Endothelial cell of umbilical vein (primary cell): ENCODE results near the gene PPP1R12A. TPM values are rescaled to one million over a fixed set of nuclear protein-coding genes. Genes with fewer than 3 reads are reported as not detected.

Experiments used
- BruUV-seq: library from RNA; stranded (reverse); fragments of 400-500 nt; replicated peaks from 2 replicates; lab custom pipeline; 2021; lab: Mats Ljungman, UMichigan
- CTCF ChIA-PET: fragments of 300-600, 350-600 bp; sonication (Branson Sonifier 250); formaldehyde crosslinking; loops from one replicate; lab custom pipeline; 2021; ENCODE audit warnings: antibody characterized with exemption, inconsistent platforms; lab: Charles Lee
- POLR2A ChIA-PET: fragments of 300-600, 350-600 bp; sonication (Branson Sonifier 250); formaldehyde crosslinking; loops from one replicate; lab custom pipeline; 2021; ENCODE audit warnings: antibody characterized with exemption, inconsistent platforms; lab: Charles Lee
- DNase-seq: peaks from one replicate; pipeline ENCODE4 v3.0.0-alpha.2; 2011; ENCODE audit warnings: low read depth, low spot score
- FAIRE-seq: peaks from 2 replicates; lab custom pipeline; 2011; peaks lifted over from hg19 to GRCh38; lab: Jason Lieb, UNC
- H2AFZ ChIP-seq: 2 replicates; pipeline ENCODE4 v1.6.0; 2012; ENCODE audit warnings: low read depth, low read length, control low read depth, inconsistent platforms
- H3K27ac ChIP-seq: 2 replicates; pipeline ENCODE4 v1.5.1; 2011; ENCODE audit warnings: low read depth, mild to moderate bottlenecking, control low read depth, low read length, moderate library complexity; ENCODE audit not compliant: insufficient read depth
- H3K27me3 ChIP-seq, 2 experiments: 2 replicates each; pipeline versions ENCODE4 v1.6.0 to v1.6.1; 2011; ENCODE audit warnings: low read length in 2 of 2, mixed read lengths in 1 of 2; ENCODE audit not compliant: control insufficient read depth in 2 of 2, insufficient read depth in 2 of 2
- H3K36me3 ChIP-seq, 2 experiments: 2 replicates in 1 of 2; 3 replicates in 1 of 2; pipeline ENCODE4 v1.5.1; 2011; ENCODE audit warnings: low read length in 2 of 2, mild to moderate bottlenecking in 1 of 2, moderate library complexity in 1 of 2; ENCODE audit not compliant: control insufficient read depth in 2 of 2, insufficient read depth in 2 of 2; ENCODE audit errors: extremely low read depth in 1 of 2
- H3K4me1 ChIP-seq: 3 replicates; pipeline ENCODE4 v1.5.1; 2011; ENCODE audit warnings: mild to moderate bottlenecking, low read length; ENCODE audit not compliant: control insufficient read depth, insufficient read depth; ENCODE audit errors: extremely low read depth
- H3K4me2 ChIP-seq: 2 replicates; pipeline ENCODE4 v1.6.1; 2011; ENCODE audit warnings: low read length, control low read depth, mixed read lengths; ENCODE audit not compliant: insufficient read depth
- H3K4me3 ChIP-seq, 3 experiments: fragments of 200-600 bp in 1 of 3; sonication (generic), shearing (Covaris generic) in 1 of 3; replicated peaks in 1 of 3; 2 replicates each; pipeline ENCODE4 v1.5.1; 2011 to 2016; ENCODE audit warnings: control low read depth in 3 of 3, low read length in 3 of 3, mild to moderate bottlenecking in 2 of 3, inconsistent platforms in 1 of 3, low read depth in 1 of 3, moderate library complexity in 1 of 3; ENCODE audit not compliant: insufficient read depth in 1 of 3
- H3K79me2 ChIP-seq: 2 replicates; pipeline ENCODE4 v1.6.0; 2012; ENCODE audit warnings: low read length, inconsistent platforms; ENCODE audit not compliant: control insufficient read depth, insufficient read depth
- H3K9ac ChIP-seq: replicated peaks from 2 replicates; pipeline ENCODE3; 2011; ENCODE audit warnings: low read length, control low read depth; ENCODE audit not compliant: insufficient read depth; ENCODE audit errors: extremely low read depth
- H3K9me1 ChIP-seq: replicated peaks from 3 replicates; pipeline ENCODE4 v1.6.0; 2011; ENCODE audit warnings: mild to moderate bottlenecking, low read length; ENCODE audit not compliant: control insufficient read depth, insufficient read depth; ENCODE audit errors: extremely low read depth
- H3K9me3 ChIP-seq: replicated peaks from 2 replicates; pipeline ENCODE4 v1.5.1; 2012; ENCODE audit warnings: low read length, inconsistent platforms; ENCODE audit not compliant: control insufficient read depth, insufficient read depth
- H4K20me1 ChIP-seq: replicated peaks from 2 replicates; pipeline ENCODE3; 2011; ENCODE audit warnings: mild to moderate bottlenecking, low read length; ENCODE audit not compliant: control insufficient read depth, insufficient read depth; ENCODE audit errors: extremely low read depth
- CTCF ChIP-seq, 2 donors: IDR thresholded peaks; 1 replicate in 1 of 2; 2 replicates in 1 of 2; pipeline ENCODE4 v1.5.1; 2011; ENCODE audit warnings: low read length in 2 of 2, mild to moderate bottlenecking in 2 of 2, moderate library complexity in 2 of 2, control low read depth in 1 of 2, inconsistent platforms in 1 of 2, low read depth in 1 of 2; ENCODE audit not compliant: insufficient read depth in 1 of 2; ENCODE audit errors: extremely low read depth in 1 of 2
- EZH2 ChIP-seq: IDR thresholded peaks from 2 replicates; pipeline ENCODE4 v1.6.1; 2012; ENCODE audit warnings: borderline replicate concordance, low read depth, mild to moderate bottlenecking, moderate library complexity, low read length, inconsistent platforms; ENCODE audit not compliant: severe bottlenecking
- FOS ChIP-seq: IDR thresholded peaks from 2 replicates; pipeline ENCODE4 v1.6.1; 2011; ENCODE audit warnings: mild to moderate bottlenecking, low read length, moderate library complexity, borderline replicate concordance; ENCODE audit not compliant: insufficient read depth
- GATA2 ChIP-seq: IDR thresholded peaks from 2 replicates; pipeline ENCODE4 v1.7.0; 2011; ENCODE audit warnings: low read depth, mild to moderate bottlenecking, moderate library complexity, mixed read lengths, low read length; ENCODE audit not compliant: insufficient read length, insufficient read depth
- JUN ChIP-seq: IDR thresholded peaks from 2 replicates; pipeline ENCODE4 v1.6.1; 2011; ENCODE audit warnings: borderline replicate concordance, low read depth; ENCODE audit not compliant: insufficient read length, insufficient read depth
- MAX ChIP-seq: IDR thresholded peaks from 2 replicates; pipeline ENCODE4 v1.6.1; 2011; ENCODE audit not compliant: insufficient read depth, insufficient read length
- MYC ChIP-seq: IDR thresholded peaks from one replicate; pipeline ENCODE4 v1.6.1; 2011; ENCODE audit warnings: mild to moderate bottlenecking, low read depth, low read length
- POLR2A ChIP-seq: IDR thresholded peaks from 2 replicates; pipeline ENCODE4 v1.6.1; 2012; ENCODE audit warnings: low read depth, mild to moderate bottlenecking, control low read depth, low read length
- POLR2AphosphoS5 ChIP-seq: IDR thresholded peaks from 2 replicates; pipeline ENCODE4 v1.6.1; 2012; ENCODE audit warnings: low read depth, mild to moderate bottlenecking, control low read depth, low read length, moderate library complexity; ENCODE audit not compliant: insufficient read depth
- dilution Hi-C: fragments of 300-500 bp; cut with MboI; formaldehyde crosslinking; loops from one replicate; pipeline ENCODE4 v1.15.0; 2019; ENCODE audit warnings: low sequenced_read_pairs; ENCODE audit not compliant: extremely low pct_ligation_motif_present
- intact Hi-C: fragments of 100-400 bp; cut with micrococcal nuclease; formaldehyde crosslinking; loops from one replicate; pipeline ENCODE4 v1.10.0; 2022
- polyA plus RNA-seq, 4 experiments: library from polyadenylated mRNA; depleted of rRNA in 3 of 4; stranded (reverse) in 3 of 4; unstranded in 1 of 4; fragments of >200 nt; gene quantifications; 2 replicates each; pipeline versions ENCODE4 v1.2.1 to v1.2.3, GENCODE V29; 2011 to 2012; ENCODE audit warnings: missing spikeins in 1 of 4
- total RNA-seq: library from RNA; stranded (reverse); gene quantifications from 2 replicates; pipeline ENCODE4 v1.2.3, GENCODE V29; 2021

Gene PPP1R12A
- total and polyA plus RNA-seq, 2 donors (not counting 3 experiments of a cell fraction or from before 2014, with no cell fraction given), result 12.9 to 83.9 TPM

GRCh38 chr12:79919762-79920161 lies 15.1 kb downstream of the PPP1R12A start:
- Histone ChIP-seq H3K9me1 (peaks cover 6% of the 10 kb centered on the region), H3K27ac (no peak overlapping the region), H3K79me2 (peaks cover 94% of the 10 kb centered on the region), H3K9me3 (no peaks in the 10 kb centered on the region), H4K20me1 (peaks cover 18% of the 10 kb centered on the region), H3K27me3 (no peaks in the 10 kb centered on the region), H3K9ac (no peak overlapping the region), H2AFZ (no peak overlapping the region), H3K4me2 (no peak overlapping the region), H3K4me1 (no peaks in the 10 kb centered on the region), H3K36me3 (no peaks in the 10 kb centered on the region), H3K4me3 (no peak overlapping the region)
- BruUV-seq, result no TSS peak
- intact Hi-C loops (no loop called here), dilution Hi-C loops (no loop called here)
- TF ChIP-seq EZH2 (no peak), MAX (no peak), JUN (no peak), GATA2 (no peak), POLR2AphosphoS5 (no peak), POLR2A (no peak), MYC (no peak), FOS (no peak), CTCF (IDR thresholded peaks at IDR 0.05; ENCODE audit: extremely low read depth in 1 of 2, insufficient read depth in 1 of 2, low read depth in 1 of 2, low read length in 2 of 2) (no peak)
- no peak for FAIRE-seq
- DNase-seq, result no peak
- CTCF ChIA-PET, result no interaction called here
- POLR2A ChIA-PET, result no interaction called here
